IMR-90 (cell line): Measurements from ENCODE around the gene ADCY1. TPM values are rescaled to one million over a fixed set of nuclear protein-coding genes. Genes with fewer than 3 reads are reported as not detected.

Experiments
- ATAC-seq: fragments of 200-7000 bp; cut with Tn5 transposase; 2 replicates; pipeline ENCODE4 v1.9.1; 2020; ENCODE audit warnings: low read depth, mild to moderate bottlenecking, moderate library complexity
- BruUV-seq: library from RNA; stranded (reverse); fragments of 400-500 nt; replicated peaks from 2 replicates; lab custom pipeline; 2021; lab: Mats Ljungman, UMichigan
- CTCF ChIA-PET: fragments of 300-600 bp; formaldehyde crosslinking; extraction: SDS; loops from one replicate; lab custom pipeline; 2021; ENCODE audit warnings: antibody characterized with exemption; lab: Yijun Ruan, JAX
- POLR2A ChIA-PET: fragments of 300-600 bp; sonication (Branson Sonifier 250); formaldehyde crosslinking; loops from one replicate; lab custom pipeline; 2022; ENCODE audit warnings: antibody characterized with exemption; ENCODE audit not compliant: unreplicated experiment; lab: Charles Lee
- DNase-seq: peaks from one replicate; pipeline ENCODE4 v3.0.0; 2013
- H2AFZ ChIP-seq: replicated peaks from 2 replicates; pipeline ENCODE3; 2013; ENCODE audit warnings: low read length, mild to moderate bottlenecking; ENCODE audit not compliant: poor library complexity
- H2AK5ac ChIP-seq: 2 replicates; pipeline ENCODE4 v1.6.1; 2013; ENCODE audit warnings: low read depth, low read length, inconsistent platforms
- H2AK9ac ChIP-seq: replicated peaks from 2 replicates; pipeline ENCODE3; 2013; ENCODE audit warnings: mild to moderate bottlenecking, low read depth, low read length, moderate library complexity; ENCODE audit not compliant: poor library complexity
- H2BK120ac ChIP-seq: 2 replicates; pipeline ENCODE4 v1.6.1; 2013; ENCODE audit warnings: low read depth, low read length, inconsistent platforms
- H2BK15ac ChIP-seq: 3 replicates; pipeline ENCODE4 v1.6.1; 2013; ENCODE audit warnings: low read depth, low read length, inconsistent platforms
- H2BK20ac ChIP-seq: 2 replicates; pipeline ENCODE4 v1.6.1; 2013; ENCODE audit warnings: low read depth, mild to moderate bottlenecking, inconsistent platforms, low read length, moderate library complexity
- H2BK5ac ChIP-seq: 2 replicates; pipeline ENCODE4 v1.6.1; 2013; ENCODE audit warnings: mild to moderate bottlenecking, low read depth, low read length, inconsistent platforms; ENCODE audit not compliant: poor library complexity, severe bottlenecking
- H3K14ac ChIP-seq: replicated peaks from 2 replicates; pipeline ENCODE4 v1.6.1; 2013; ENCODE audit warnings: low read depth, low read length, inconsistent platforms
- H3K18ac ChIP-seq: 2 replicates; pipeline ENCODE4 v1.6.1; 2013; ENCODE audit warnings: low read depth, low read length, control low read depth
- H3K23ac ChIP-seq: 2 replicates; pipeline ENCODE4 v1.6.1; 2013; ENCODE audit warnings: low read depth, low read length, inconsistent platforms
- H3K27ac ChIP-seq: 2 replicates; pipeline ENCODE4 v1.5.1; 2013; ENCODE audit warnings: mild to moderate bottlenecking, control low read depth, low read length; ENCODE audit not compliant: insufficient read depth
- H3K27me3 ChIP-seq: 2 replicates; pipeline ENCODE4 v1.6.1; 2013; ENCODE audit warnings: low read length; ENCODE audit not compliant: control insufficient read depth, insufficient read depth
- H3K36me3 ChIP-seq: 2 replicates; pipeline ENCODE4 v1.6.1; 2013; ENCODE audit warnings: low read length, mixed read lengths; ENCODE audit not compliant: control insufficient read depth, insufficient read depth
- H3K4ac ChIP-seq: 2 replicates; pipeline ENCODE4 v1.6.1; 2013; ENCODE audit warnings: low read depth, low read length, inconsistent platforms
- H3K4me1 ChIP-seq: 2 replicates; pipeline ENCODE4 v1.6.1; 2013; ENCODE audit warnings: low read length, mixed read lengths; ENCODE audit not compliant: control insufficient read depth, insufficient read depth
- H3K4me2 ChIP-seq: 2 replicates; pipeline ENCODE4 v1.6.1; 2013; ENCODE audit warnings: low read depth, mild to moderate bottlenecking, control low read depth, low read length, moderate library complexity
- H3K4me3 ChIP-seq: 2 replicates; pipeline ENCODE4 v1.5.1; 2013; ENCODE audit warnings: low read depth, mild to moderate bottlenecking, control low read depth, low read length, moderate library complexity; ENCODE audit not compliant: insufficient read depth
- H3K56ac ChIP-seq: 2 replicates; pipeline ENCODE4 v1.6.1; 2013; ENCODE audit warnings: low read length, inconsistent platforms; ENCODE audit not compliant: insufficient read depth; ENCODE audit errors: extremely low read depth
- H3K79me1 ChIP-seq, 2 experiments: 2 replicates each; pipeline ENCODE4 v1.6.1; 2013; ENCODE audit warnings: low read length in 2 of 2, inconsistent platforms in 1 of 2, low read depth in 1 of 2
- H3K9ac ChIP-seq: 2 replicates; pipeline ENCODE4 v1.6.1; 2013; ENCODE audit warnings: low read depth, low read length, control low read depth
- H3K9me1 ChIP-seq: 2 replicates; pipeline ENCODE4 v1.6.1; 2013; ENCODE audit warnings: low read length, inconsistent platforms; ENCODE audit not compliant: insufficient read depth
- H3K9me3 ChIP-seq: 2 replicates; pipeline ENCODE4 v1.6.1; 2013; ENCODE audit warnings: low read length; ENCODE audit not compliant: control insufficient read depth, insufficient read depth
- H4K20me1 ChIP-seq: 2 replicates; pipeline ENCODE4 v1.6.1; 2013; ENCODE audit warnings: low read length, inconsistent platforms; ENCODE audit not compliant: insufficient read depth
- H4K5ac ChIP-seq: 2 replicates; pipeline ENCODE4 v1.6.1; 2013; ENCODE audit warnings: mild to moderate bottlenecking, low read depth, low read length, control low read depth
- H4K8ac ChIP-seq, 2 experiments: 2 replicates each; pipeline ENCODE4 v1.6.1; 2013; ENCODE audit warnings: low read depth in 2 of 2, low read length in 2 of 2, control low read depth in 1 of 2, inconsistent platforms in 1 of 2
- H4K91ac ChIP-seq: 2 replicates; pipeline ENCODE4 v1.6.1; 2013; ENCODE audit warnings: low read depth, low read length, inconsistent platforms; ENCODE audit not compliant: insufficient read depth
- BHLHE40 ChIP-seq: fragments of 150-350 bp; IDR thresholded peaks from 2 replicates; pipeline ENCODE4 v1.6.1; 2016; ENCODE audit warnings: mild to moderate bottlenecking, low read depth, low read length
- CEBPB ChIP-seq: IDR thresholded peaks from 2 replicates; pipeline ENCODE4 v1.6.1; 2012; ENCODE audit warnings: low read depth, low read length, improper control_type of control experiment
- CHD1 ChIP-seq: IDR thresholded peaks from 2 replicates; pipeline ENCODE4 v1.6.1; 2012; ENCODE audit warnings: low read depth, low read length, improper control_type of control experiment
- FOS ChIP-seq: fragments of 150-350 bp; IDR thresholded peaks from 2 replicates; pipeline ENCODE4 v1.6.1; 2016; ENCODE audit warnings: low read depth, low read length
- MAZ ChIP-seq: IDR thresholded peaks from 2 replicates; pipeline ENCODE4 v1.6.1; 2012; ENCODE audit warnings: low read depth, mild to moderate bottlenecking, low read length, improper control_type of control experiment, moderate library complexity, borderline replicate concordance
- MXI1 ChIP-seq: IDR thresholded peaks from 2 replicates; pipeline ENCODE4 v1.6.1; 2012; ENCODE audit warnings: low read depth, mild to moderate bottlenecking, low read length, moderate library complexity, borderline replicate concordance
- NFE2L2 ChIP-seq: fragments of 150-350 bp; IDR thresholded peaks from 2 replicates; pipeline ENCODE4 v1.6.1; 2016; ENCODE audit warnings: low read depth, mild to moderate bottlenecking, low read length
- POLR2A ChIP-seq: IDR thresholded peaks from 2 replicates; pipeline ENCODE4 v1.6.1; 2012; ENCODE audit warnings: mild to moderate bottlenecking, low read depth, low read length
- RAD21 ChIP-seq: IDR thresholded peaks from 2 replicates; pipeline ENCODE4 v1.6.1; 2012; ENCODE audit warnings: low read length, improper control_type of control experiment
- RCOR1 ChIP-seq: IDR thresholded peaks from 2 replicates; pipeline ENCODE4 v1.6.1; 2012; ENCODE audit warnings: mild to moderate bottlenecking, low read length, improper control_type of control experiment; ENCODE audit not compliant: insufficient replicate concordance
- RFX5 ChIP-seq: IDR thresholded peaks from 2 replicates; pipeline ENCODE4 v1.8.0; 2012; ENCODE audit warnings: low read depth, mild to moderate bottlenecking, low read length, moderate library complexity
- SMC3 ChIP-seq: fragments of 150-350 bp; IDR thresholded peaks from 2 replicates; pipeline ENCODE4 v1.6.1; 2016; ENCODE audit warnings: low read depth, mild to moderate bottlenecking, antibody characterized with exemption, low read length, moderate library complexity
- WGBS, 2 experiments: methylation state at CpG; one replicate each; pipeline versions ENCODE4 v1.1.5 to v1.1.7; 2013; ENCODE audit warnings: missing lambda C conversion rate in 2 of 2; ENCODE audit not compliant: insufficient read length in 1 of 2; ENCODE audit errors: extremely low coverage in 2 of 2; 5-methylcytosine and 5-hydroxymethylcytosine counted together
- dilution Hi-C: fragments of 300-500 bp; cut with HindIII; formaldehyde crosslinking; loops from one replicate; pipeline ENCODE4 v1.14.3; 2018; ENCODE audit warnings: low sequenced_read_pairs; ENCODE audit not compliant: unreplicated experiment
- in situ Hi-C: fragments of 300-500 bp; cut with MboI; formaldehyde crosslinking; loops from 3 replicates; pipeline ENCODE4 v1.14.3; 2019; ENCODE audit warnings: low sequenced_read_pairs, inconsistent platforms, mixed read lengths
- intact Hi-C: fragments of 100-400 bp; cut with micrococcal nuclease; formaldehyde crosslinking; loops from 2 replicates; pipeline ENCODE4 v1.10.0; 2022
- polyA plus RNA-seq, 3 experiments: library from polyadenylated mRNA; depleted of rRNA; stranded (reverse); fragments of >200 nt; gene quantifications; 2 replicates each; pipeline ENCODE4 v1.2.3, GENCODE V29; 2012; ENCODE audit warnings: low replicate concordance in 1 of 3
- total RNA-seq: library from RNA; depleted of rRNA; stranded (reverse); fragments of >200 nt; gene quantifications from 2 replicates; pipeline ENCODE4 v1.2.3, GENCODE V29; 2012
- TF ChIP-seq, protein P1 (sequence below): conservative IDR thresholded peaks from 2 replicates; pipeline ENCODE4 v1.5.1; 2012; ENCODE audit warnings: mild to moderate bottlenecking, low read depth, low read length, improper control_type of control experiment
- TF ChIP-seq, protein P2 (sequence below): fragments of 150-350 bp; IDR thresholded peaks from 2 replicates; pipeline ENCODE4 v1.6.1; 2016; ENCODE audit warnings: low read depth, mild to moderate bottlenecking, low read length, moderate library complexity, borderline replicate concordance
- TF ChIP-seq, protein P3 (sequence below): fragments of 150-350 bp; IDR thresholded peaks from 2 replicates; pipeline ENCODE4 v1.6.1; 2017; ENCODE audit warnings: mild to moderate bottlenecking, antibody characterized with exemption, low read length, low read depth

The ADCY1 gene
- total and polyA plus RNA-seq, 2 of the 4 experiments (the other 2 are of a cell fraction): 0.18 to 0.24 TPM

DNA sequence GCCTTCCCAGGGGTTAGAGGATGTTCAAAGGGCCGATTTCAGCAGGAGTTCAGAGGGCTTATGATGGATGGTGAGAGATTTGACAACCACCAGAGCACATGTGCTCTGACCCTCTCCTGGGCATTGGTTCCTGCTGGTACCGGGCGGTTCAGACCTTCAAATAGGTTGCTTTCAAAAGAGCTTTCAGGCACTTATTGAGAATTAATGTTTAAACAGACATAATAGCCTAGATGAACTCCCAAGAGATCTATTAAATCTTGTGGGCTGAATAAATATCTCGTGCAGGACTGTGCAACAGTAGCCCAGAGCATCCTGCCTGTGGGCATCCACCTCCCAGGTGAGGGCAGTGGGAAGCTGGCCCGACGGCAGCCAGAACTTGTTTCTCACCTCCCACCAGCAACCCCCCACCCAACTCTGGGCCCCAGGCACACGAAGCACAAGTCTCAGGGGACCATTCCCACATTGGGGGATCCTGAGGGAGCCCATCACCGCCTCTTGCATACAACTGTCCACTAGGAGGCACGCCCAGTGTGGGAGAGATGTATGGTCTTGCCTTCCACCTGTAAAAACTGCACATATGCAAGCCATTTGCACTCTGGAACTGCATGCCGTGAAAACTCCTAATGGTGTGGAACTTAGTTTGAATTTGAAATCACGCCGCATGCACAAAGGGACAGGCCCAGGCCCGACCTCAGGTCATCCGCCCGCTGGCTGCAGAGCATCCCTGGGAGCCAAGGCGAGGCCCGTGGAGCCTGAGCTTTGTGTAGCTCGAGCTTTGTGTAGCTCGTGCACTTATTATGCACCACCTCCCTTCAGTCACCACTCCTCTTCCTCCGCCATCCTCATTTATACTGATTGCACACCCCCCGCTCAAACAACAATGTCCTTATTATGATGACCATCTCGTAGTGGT is 147.8 kb downstream of the ADCY1 start:
- ATAC-seq: no peak
- 100% methylated on average over 10 of the region's 22 CpGs; no CpG with 5 or more reads in 1 of the 2 experiments for WGBS, 2 experiments
- DNase-seq: no peak
- Histone ChIP-seq H3K56ac (no peak overlapping the region), H3K9ac (no peak overlapping the region), H4K5ac (no peak overlapping the region), H2AK9ac (no peak overlapping the region), H2BK120ac (no peak overlapping the region), H2BK5ac (no peak overlapping the region), H3K4ac (no peak overlapping the region), H3K23ac (no peak overlapping the region), H2BK20ac (no peak overlapping the region), H3K27ac (no peak overlapping the region), H3K27me3 (no peaks in the 10 kb centered on the region), H4K8ac (no peak overlapping the region), H3K79me1 (no peaks in the 10 kb centered on the region), H3K36me3 (peaks cover 24% of the 10 kb centered on the region), H2AFZ (no peak overlapping the region), H3K4me2 (no peak overlapping the region), H3K9me1 (no peaks in the 10 kb centered on the region), H2AK5ac (no peak overlapping the region), H3K4me1 (no peaks in the 10 kb centered on the region), H3K9me3 (no peaks in the 10 kb centered on the region), H3K4me3 (no peak overlapping the region), H2BK15ac (no peak overlapping the region), H3K14ac (no peak overlapping the region), H3K18ac (no peak overlapping the region), H4K91ac (no peak overlapping the region), H4K20me1 (no peaks in the 10 kb centered on the region)
- ChIA-PET CTCF (no interaction called here), POLR2A (no interaction called here)
- in situ Hi-C loops: no loop called here
- BruUV-seq: no TSS peak
- intact Hi-C loops: no loop called here
- dilution Hi-C loops: no loop called here
- TF ChIP-seq FOS (no peak), POLR2A (no peak), CEBPB (no peak), MXI1 (no peak), SMC3 (no peak), NFE2L2 (no peak), RAD21 (no peak), MAZ (no peak), RFX5 (no peak), BHLHE40 (no peak), CHD1 (no peak), RCOR1 (no peak)
- TF ChIP-seq, protein P1, sequence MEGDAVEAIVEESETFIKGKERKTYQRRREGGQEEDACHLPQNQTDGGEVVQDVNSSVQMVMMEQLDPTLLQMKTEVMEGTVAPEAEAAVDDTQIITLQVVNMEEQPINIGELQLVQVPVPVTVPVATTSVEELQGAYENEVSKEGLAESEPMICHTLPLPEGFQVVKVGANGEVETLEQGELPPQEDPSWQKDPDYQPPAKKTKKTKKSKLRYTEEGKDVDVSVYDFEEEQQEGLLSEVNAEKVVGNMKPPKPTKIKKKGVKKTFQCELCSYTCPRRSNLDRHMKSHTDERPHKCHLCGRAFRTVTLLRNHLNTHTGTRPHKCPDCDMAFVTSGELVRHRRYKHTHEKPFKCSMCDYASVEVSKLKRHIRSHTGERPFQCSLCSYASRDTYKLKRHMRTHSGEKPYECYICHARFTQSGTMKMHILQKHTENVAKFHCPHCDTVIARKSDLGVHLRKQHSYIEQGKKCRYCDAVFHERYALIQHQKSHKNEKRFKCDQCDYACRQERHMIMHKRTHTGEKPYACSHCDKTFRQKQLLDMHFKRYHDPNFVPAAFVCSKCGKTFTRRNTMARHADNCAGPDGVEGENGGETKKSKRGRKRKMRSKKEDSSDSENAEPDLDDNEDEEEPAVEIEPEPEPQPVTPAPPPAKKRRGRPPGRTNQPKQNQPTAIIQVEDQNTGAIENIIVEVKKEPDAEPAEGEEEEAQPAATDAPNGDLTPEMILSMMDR: no peak
- TF ChIP-seq, protein P2, sequence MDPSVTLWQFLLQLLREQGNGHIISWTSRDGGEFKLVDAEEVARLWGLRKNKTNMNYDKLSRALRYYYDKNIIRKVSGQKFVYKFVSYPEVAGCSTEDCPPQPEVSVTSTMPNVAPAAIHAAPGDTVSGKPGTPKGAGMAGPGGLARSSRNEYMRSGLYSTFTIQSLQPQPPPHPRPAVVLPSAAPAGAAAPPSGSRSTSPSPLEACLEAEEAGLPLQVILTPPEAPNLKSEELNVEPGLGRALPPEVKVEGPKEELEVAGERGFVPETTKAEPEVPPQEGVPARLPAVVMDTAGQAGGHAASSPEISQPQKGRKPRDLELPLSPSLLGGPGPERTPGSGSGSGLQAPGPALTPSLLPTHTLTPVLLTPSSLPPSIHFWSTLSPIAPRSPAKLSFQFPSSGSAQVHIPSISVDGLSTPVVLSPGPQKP: no peak
- TF ChIP-seq, protein P3, sequence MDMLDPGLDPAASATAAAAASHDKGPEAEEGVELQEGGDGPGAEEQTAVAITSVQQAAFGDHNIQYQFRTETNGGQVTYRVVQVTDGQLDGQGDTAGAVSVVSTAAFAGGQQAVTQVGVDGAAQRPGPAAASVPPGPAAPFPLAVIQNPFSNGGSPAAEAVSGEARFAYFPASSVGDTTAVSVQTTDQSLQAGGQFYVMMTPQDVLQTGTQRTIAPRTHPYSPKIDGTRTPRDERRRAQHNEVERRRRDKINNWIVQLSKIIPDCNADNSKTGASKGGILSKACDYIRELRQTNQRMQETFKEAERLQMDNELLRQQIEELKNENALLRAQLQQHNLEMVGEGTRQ: no peak
